CD4-positive, alpha-beta T cell (primary cell): ENCODE results near the gene SDK2. TPM values are rescaled to one million over a fixed set of nuclear protein-coding genes. Genes with fewer than 3 reads are reported as not detected.

Experiments used
- ATAC-seq: fragments of 200-7000 bp; cut with Tn5 transposase; one replicate; pipeline ENCODE4 v1.10.0; 2022; ENCODE audit warnings: mild to moderate bottlenecking; ENCODE audit not compliant: poor library complexity
- CTCF ChIA-PET: fragments of 350-600 bp; sonication (Branson Sonifier 250); formaldehyde crosslinking; loops from one replicate; lab custom pipeline; 2021; ENCODE audit warnings: antibody characterized with exemption, inconsistent platforms; lab: Charles Lee
- POLR2A ChIA-PET: fragments of 350-600 bp; sonication (Branson Sonifier 250); formaldehyde crosslinking; loops from one replicate; lab custom pipeline; 2021; ENCODE audit warnings: antibody characterized with exemption, inconsistent platforms; lab: Charles Lee
- DNase-seq, 14 experiments: peaks; one replicate each; pipeline ENCODE4 v3.0.0-alpha.2; 2013 to 2020; ENCODE audit warnings: mixed read lengths in 2 of 14
- H3K27ac ChIP-seq, 2 donors: one replicate each; pipeline versions ENCODE4 v1.5.1 to v1.7.0; 2013; ENCODE audit warnings: low read length in 2 of 2, low read depth in 1 of 2, mild to moderate bottlenecking in 1 of 2
- H3K27me3 ChIP-seq, 2 experiments: 1 replicate in 1 of 2; 2 replicates in 1 of 2; pipeline versions ENCODE4 v1.6.1 to v1.7.0; 2013; ENCODE audit warnings: low read length in 2 of 2, control low read depth in 1 of 2, mild to moderate bottlenecking in 1 of 2, moderate library complexity in 1 of 2; ENCODE audit not compliant: insufficient read depth in 2 of 2, control insufficient read depth in 1 of 2
- H3K36me3 ChIP-seq: one replicate; pipeline ENCODE4 v1.6.1; 2013; ENCODE audit warnings: low read length, control low read depth; ENCODE audit not compliant: insufficient read depth
- H3K4me1 ChIP-seq: one replicate; pipeline ENCODE4 v1.6.1; 2013; ENCODE audit warnings: low read length, control low read depth; ENCODE audit not compliant: insufficient read depth
- H3K4me3 ChIP-seq: one replicate; pipeline ENCODE4 v1.5.1; 2013; ENCODE audit warnings: mild to moderate bottlenecking, low read length, moderate library complexity
- H3K9me3 ChIP-seq, 2 experiments: 1 replicate in 1 of 2; 2 replicates in 1 of 2; pipeline versions ENCODE4 v1.6.1 to v1.7.0; 2013; ENCODE audit warnings: low read length in 2 of 2, mild to moderate bottlenecking in 2 of 2, control low read depth in 1 of 2, moderate library complexity in 1 of 2; ENCODE audit not compliant: control insufficient read depth in 1 of 2, insufficient read depth in 1 of 2
- H3K27ac Mint-ChIP-seq: one replicate; pipeline ENCODE4 v1.8.0; 2020; ENCODE audit warnings: mixed read lengths
- H3K27me3 Mint-ChIP-seq: one replicate; pipeline ENCODE4 v1.8.0; 2021; ENCODE audit warnings: mixed read lengths
- H3K36me3 Mint-ChIP-seq: one replicate; pipeline ENCODE4 v1.8.0; 2021; ENCODE audit warnings: low read depth, mixed read lengths
- H3K4me1 Mint-ChIP-seq: one replicate; pipeline ENCODE4 v1.8.0; 2021; ENCODE audit warnings: low read depth, mixed read lengths
- H3K4me3 Mint-ChIP-seq: one replicate; pipeline ENCODE4 v1.8.0; 2020; ENCODE audit warnings: mild to moderate bottlenecking, mixed read lengths
- H3K9me3 Mint-ChIP-seq: one replicate; pipeline ENCODE4 v1.8.0; 2020; ENCODE audit warnings: mixed read lengths
- CTCF ChIP-seq: fragments of 200-600 bp; IDR thresholded peaks from one replicate; pipeline ENCODE4 v1.8.0; 2022; ENCODE audit warnings: antibody characterized with exemption, mild to moderate bottlenecking
- intact Hi-C, 2 experiments: fragments of 100-400 bp; cut with DNase I in 1 of 2; cut with micrococcal nuclease in 1 of 2; formaldehyde crosslinking; loops; one replicate each; pipeline versions ENCODE4 v1.15.1 to v1.9.0; 2023 to 2025; cut with DNase I, micrococcal nuclease
- total RNA-seq, 174 experiments: library from RNA in 2 of 174; stranded (reverse) in 2 of 174; gene quantifications; one replicate each; pipeline ENCODE4 v1.2.3 and lab custom pipeline; 2021 to 2026

Gene SDK2
- total RNA-seq, 2 experiments from 2014 or later = 8.1 to 8.2 TPM

DNA sequence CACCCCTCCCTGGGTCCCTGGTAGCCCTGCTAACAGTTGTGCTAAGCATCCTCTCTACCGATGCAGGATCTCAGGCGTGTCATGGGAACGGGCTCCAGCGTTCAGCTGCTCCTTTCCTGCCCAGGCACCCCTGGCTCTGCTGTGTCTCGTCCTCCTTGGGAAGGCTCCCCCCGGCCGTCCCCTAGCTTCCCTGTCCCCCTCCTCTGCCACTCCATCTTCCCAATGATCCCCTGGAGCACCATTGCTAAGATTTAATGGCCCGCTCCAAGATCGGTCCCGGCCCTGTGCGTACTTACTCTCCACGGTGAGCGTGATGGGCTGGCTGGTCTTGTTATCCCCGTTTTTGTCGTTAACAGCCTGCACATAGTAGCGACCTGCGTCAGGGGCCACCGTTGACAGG lies 196.9 kb downstream of the SDK2 start:
- peaks cover 8% of the 10 kb centered on the region for H3K36me3 Mint-ChIP-seq
- H3K9me3 ChIP-seq = no peaks in the 10 kb centered on the region
- ATAC-seq (no peak), DNase-seq (no peak)
- ChIA-PET POLR2A (no interaction called here), CTCF (interaction anchor here (1.1 kb wide), 1 partner anchor 18 kb away, joined by 3 read pairs; no protein-coding TSS in a partner anchor)
- no peaks in the 10 kb centered on the region for H3K27me3 ChIP-seq
- intact Hi-C loops = no loop called here
- H3K4me3 ChIP-seq = no peak overlapping the region
- H3K27ac Mint-ChIP-seq = no peak overlapping the region
- H3K27me3 Mint-ChIP-seq = no peaks in the 10 kb centered on the region
- no peak overlapping the region for H3K4me3 Mint-ChIP-seq
- H3K4me1 Mint-ChIP-seq = no peaks in the 10 kb centered on the region
- no peaks in the 10 kb centered on the region for H3K4me1 ChIP-seq
- no peak for TF ChIP-seq CTCF
- H3K27ac ChIP-seq = no peak overlapping the region
- H3K36me3 ChIP-seq = no peaks in the 10 kb centered on the region
- H3K9me3 Mint-ChIP-seq = no peaks in the 10 kb centered on the region

DNA sequence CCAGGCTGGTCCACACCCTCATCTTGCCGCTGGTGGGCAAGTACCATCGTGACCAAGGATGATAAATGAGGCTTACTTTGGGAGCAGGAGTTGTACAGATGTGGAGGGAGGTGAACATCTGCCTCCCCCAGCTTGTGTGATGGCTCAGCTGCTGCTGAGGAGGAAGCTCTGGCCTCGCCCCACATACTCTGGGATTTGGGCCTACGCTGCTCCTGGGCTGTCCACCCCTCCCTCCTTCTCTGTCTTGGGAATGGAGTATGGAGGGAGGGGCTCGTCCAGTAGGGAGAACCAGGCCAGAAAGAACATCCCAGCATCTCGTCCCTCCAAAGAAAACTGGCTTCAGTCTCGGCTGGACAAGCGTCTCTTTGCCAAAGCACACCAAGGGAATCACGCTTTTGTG lies 197.6 kb downstream of the SDK2 start:
- Mint-ChIP-seq H3K27ac (no peak overlapping the region), H3K4me3 (no peak overlapping the region), H3K4me1 (no peaks in the 10 kb centered on the region), H3K36me3 (peaks cover 5% of the 10 kb centered on the region), H3K9me3 (no peaks in the 10 kb centered on the region), H3K27me3 (no peaks in the 10 kb centered on the region)
- no peak for ATAC-seq
- no peak overlapping the region for H3K4me3 ChIP-seq
- ChIA-PET POLR2A (no interaction called here), CTCF (interaction anchor here (1.1 kb wide), 1 partner anchor 17 kb away, joined by 3 read pairs; no protein-coding TSS in a partner anchor)
- DNase-seq = no peak
- H3K27me3 ChIP-seq = no peaks in the 10 kb centered on the region
- no peak overlapping the region for H3K27ac ChIP-seq
- no peak for TF ChIP-seq CTCF
- no peaks in the 10 kb centered on the region for H3K4me1 ChIP-seq
- no peaks in the 10 kb centered on the region for H3K36me3 ChIP-seq
- no peaks in the 10 kb centered on the region for H3K9me3 ChIP-seq
- intact Hi-C loops = no loop called here

- Histone ChIP-seq H3K27me3 (no peaks in the 10 kb centered on the region), H3K4me3 (no peak overlapping the region), H3K4me1 (no peaks in the 10 kb centered on the region), H3K9me3 (peaks cover 0 to 8% of the 10 kb centered on the region in 2 experiments), H3K36me3 (no peaks in the 10 kb centered on the region), H3K27ac (no peak overlapping the region)
- no peaks in the 10 kb centered on the region for H3K36me3 Mint-ChIP-seq
- intact Hi-C loops = no loop called here
- no peak for DNase-seq
- no peak overlapping the region for H3K27ac Mint-ChIP-seq
- H3K4me3 Mint-ChIP-seq = no peak overlapping the region
- no peaks in the 10 kb centered on the region for H3K9me3 Mint-ChIP-seq
- ATAC-seq = no peak
- no peaks in the 10 kb centered on the region for H3K27me3 Mint-ChIP-seq
- no peaks in the 10 kb centered on the region for H3K4me1 Mint-ChIP-seq
- no peak for TF ChIP-seq CTCF
- ChIA-PET POLR2A (no interaction called here), CTCF (no interaction called here)
Measured at GRCh38 chr17:73445466-73445865, 198.8 kb downstream of the SDK2 start.
